Neural cell (in vitro differentiated cells): ENCODE measurements around the gene SLAIN2. TPM values are rescaled to one million over a fixed set of nuclear protein-coding genes. Genes with fewer than 3 reads are reported as not detected.

Experiments
- H2AFZ ChIP-seq: fragments of 200-600, 300-800 bp; sonication (generic), shearing (Covaris generic); 2 replicates; pipeline ENCODE4 v1.6.0; 2014; ENCODE audit warnings: low read depth, mild to moderate bottlenecking, antibody characterized with exemption, low read length, moderate library complexity
- H3F3A ChIP-seq: fragments of 200-600 bp; shearing (Covaris generic); 2 replicates; pipeline ENCODE4 v1.6.1; 2016; ENCODE audit warnings: mild to moderate bottlenecking, moderate library complexity, mixed read lengths, antibody characterized with exemption, low read length; ENCODE audit not compliant: insufficient read depth, poor library complexity, severe bottlenecking
- H3K27ac ChIP-seq: fragments of 200-600, 300-800 bp; sonication (generic), shearing (Covaris generic); 2 replicates; pipeline ENCODE4 v1.5.1; 2014; ENCODE audit warnings: mild to moderate bottlenecking, low read length, moderate library complexity
- H3K27me3 ChIP-seq: fragments of 300-800, 200-600 bp; sonication (generic), shearing (Covaris generic); 2 replicates; pipeline ENCODE4 v1.6.0; 2014; ENCODE audit warnings: mild to moderate bottlenecking, low read depth, low read length, moderate library complexity; ENCODE audit not compliant: insufficient read depth
- H3K36me3 ChIP-seq: fragments of 300-800, 200-600 bp; sonication (generic), shearing (Covaris generic); 2 replicates; pipeline ENCODE4 v1.5.1; 2014; ENCODE audit warnings: mild to moderate bottlenecking, antibody characterized with exemption, low read length, moderate library complexity; ENCODE audit not compliant: insufficient read depth
- H3K4me2 ChIP-seq: fragments of 300-800, 200-600 bp; sonication (generic), shearing (Covaris generic); 2 replicates; pipeline ENCODE4 v1.6.0; 2014; ENCODE audit warnings: mild to moderate bottlenecking, low read length
- H3K4me3 ChIP-seq: fragments of 300-800, 200-600 bp; sonication (generic), shearing (Covaris generic); 2 replicates; pipeline ENCODE4 v1.5.1; 2014; ENCODE audit warnings: mild to moderate bottlenecking, low read length, moderate library complexity
- H3K79me2 ChIP-seq: fragments of 200-600 bp; shearing (Covaris generic); replicated peaks from 2 replicates; pipeline ENCODE4 v1.6.0; 2014; ENCODE audit warnings: mild to moderate bottlenecking, low read length, moderate library complexity; ENCODE audit not compliant: insufficient read depth
- H3K9ac ChIP-seq: fragments of 300-800, 200-600 bp; sonication (generic), shearing (Covaris generic); 2 replicates; pipeline ENCODE4 v1.6.1; 2016; ENCODE audit warnings: mild to moderate bottlenecking, low read length, mixed read lengths
- H3K9me2 ChIP-seq: fragments of 200-600 bp; shearing (Covaris generic); 2 replicates; pipeline ENCODE4 v1.6.1; 2016; ENCODE audit warnings: mild to moderate bottlenecking, low read length, mixed read lengths; ENCODE audit not compliant: insufficient read depth
- H3K9me3 ChIP-seq: fragments of 200-600, 300-800 bp; sonication (generic), shearing (Covaris generic); 2 replicates; pipeline ENCODE4 v1.6.1; 2016; ENCODE audit warnings: mild to moderate bottlenecking, mixed run types, low read length, moderate library complexity, mixed read lengths
- H4K20me1 ChIP-seq: fragments of 200-600 bp; shearing (Covaris generic); 2 replicates; pipeline ENCODE4 v1.6.1; 2016; ENCODE audit warnings: mild to moderate bottlenecking, mixed run types; ENCODE audit not compliant: insufficient read depth
- CTCF ChIP-seq: fragments of 450-650 bp; IDR thresholded peaks from 2 replicates; pipeline ENCODE4 v1.5.1; 2014; ENCODE audit warnings: antibody characterized with exemption, mild to moderate bottlenecking, moderate library complexity; ENCODE audit not compliant: poor library complexity, severe bottlenecking
- EP300 ChIP-seq: fragments of 450-650 bp; conservative IDR thresholded peaks from 2 replicates; pipeline ENCODE4 v1.6.1; 2014; ENCODE audit warnings: antibody characterized with exemption, mild to moderate bottlenecking, moderate library complexity; ENCODE audit not compliant: poor library complexity, severe bottlenecking
- EZH2 ChIP-seq: fragments of 200-600, 300-800 bp; shearing (Covaris generic), sonication (generic); IDR thresholded peaks from 2 replicates; pipeline ENCODE4 v1.6.1; 2014; ENCODE audit warnings: antibody characterized with exemption, low read length, borderline replicate concordance, mild to moderate bottlenecking; ENCODE audit not compliant: insufficient read depth, poor library complexity, severe bottlenecking
- MXI1 ChIP-seq: fragments of 450-650 bp; conservative IDR thresholded peaks from 2 replicates; pipeline ENCODE4 v1.6.1; 2014; ENCODE audit warnings: antibody characterized with exemption, mild to moderate bottlenecking; ENCODE audit not compliant: poor library complexity, severe bottlenecking
- POLR2AphosphoS5 ChIP-seq: IDR thresholded peaks from 2 replicates; pipeline ENCODE4 v1.6.1; 2012
- RAD21 ChIP-seq: fragments of 450-650 bp; conservative IDR thresholded peaks from 2 replicates; pipeline ENCODE4 v1.6.1; 2014; ENCODE audit warnings: antibody characterized with exemption, mild to moderate bottlenecking, moderate library complexity
- REST ChIP-seq: IDR thresholded peaks from 2 replicates; pipeline ENCODE4 v1.6.1; 2012; ENCODE audit warnings: borderline replicate concordance
- SMC3 ChIP-seq: fragments of 450-650 bp; conservative IDR thresholded peaks from 2 replicates; pipeline ENCODE4 v1.6.1; 2014; ENCODE audit warnings: antibody characterized with exemption, mild to moderate bottlenecking, moderate library complexity; ENCODE audit not compliant: poor library complexity
- TAF1 ChIP-seq: IDR thresholded peaks from 2 replicates; pipeline ENCODE4 v1.6.1; 2012; ENCODE audit warnings: low read depth
- polyA plus RNA-seq: library from polyadenylated mRNA; depleted of rRNA; stranded (reverse); fragments of >200 nt; gene quantifications from 2 replicates; pipeline ENCODE4 v1.2.3, GENCODE V29; 2014

SLAIN2 gene
- polyA plus RNA-seq, 1 donor from 2014 or later: 43.2 TPM

- H3K9me2 ChIP-seq: no peaks in the 10 kb centered on the region
- no peak overlapping the region for H3K27ac ChIP-seq
- TF ChIP-seq CTCF (no peak), MXI1 (no peak), RAD21 (no peak), EZH2 (no peak), SMC3 (no peak), REST (no peak), POLR2AphosphoS5 (no peak), EP300 (no peak), TAF1 (no peak)
Measured at GRCh38 chr4:48334900-48335384, 6.4 kb upstream of the SLAIN2 start.

GRCh38 chr4:48336146-48336870, 5.0 kb upstream of the SLAIN2 start:
- H3K9me2 ChIP-seq: no peaks in the 10 kb centered on the region

More at GRCh38 chr4:48334900-48335384, 6.4 kb upstream of the SLAIN2 start:
- Histone ChIP-seq H3K36me3 (no peaks in the 10 kb centered on the region), H3K4me3 (no peak overlapping the region), H3K9ac (no peak overlapping the region), H2AFZ (no peak overlapping the region), H3K9me3 (no peaks in the 10 kb centered on the region), H4K20me1 (no peaks in the 10 kb centered on the region), H3K79me2 (no peaks in the 10 kb centered on the region), H3K4me2 (no peak overlapping the region), H3K27me3 (no peaks in the 10 kb centered on the region), H3F3A (no peaks in the 10 kb centered on the region)

More at GRCh38 chr4:48336146-48336870, 5.0 kb upstream of the SLAIN2 start:
- Histone ChIP-seq H3K4me3 (no peak overlapping the region), H3K9ac (no peak overlapping the region), H4K20me1 (no peaks in the 10 kb centered on the region), H3K4me2 (no peak overlapping the region), H3K36me3 (no peaks in the 10 kb centered on the region), H2AFZ (no peak overlapping the region), H3K27ac (no peak overlapping the region), H3K79me2 (no peaks in the 10 kb centered on the region), H3K9me3 (no peaks in the 10 kb centered on the region), H3K27me3 (no peaks in the 10 kb centered on the region), H3F3A (no peaks in the 10 kb centered on the region)
- TF ChIP-seq RAD21 (no peak), REST (no peak), MXI1 (no peak)
